SK-N-SH treated with all-trans-retinoic acid at 6 μM for 48 hours (cell line): ENCODE results near the gene DUSP16.

Source experiments
- ARNTL ChIP-seq: fragments of 450-650 bp; formaldehyde crosslinking; IDR thresholded peaks from 2 replicates; pipeline ENCODE4 v1.5.0; 2020; ENCODE audit warnings: low read depth, mild to moderate bottlenecking, moderate library complexity, borderline replicate concordance
- CREB5 ChIP-seq: fragments of 250-450 bp; sonication (Bioruptor Pico); IDR thresholded peaks from 2 replicates; pipeline ENCODE4 v1.5.1; 2020; ENCODE audit warnings: low read depth, mild to moderate bottlenecking, moderate library complexity
- ESRRG ChIP-seq: fragments of 250-450 bp; sonication (Bioruptor Pico); IDR thresholded peaks from 2 replicates; pipeline ENCODE4 v1.6.1; 2021; ENCODE audit warnings: mild to moderate bottlenecking
- PATZ1 ChIP-seq: fragments of 250-450 bp; sonication (Bioruptor Pico); IDR thresholded peaks from 2 replicates; pipeline ENCODE4 v1.8.0; 2020; ENCODE audit warnings: mild to moderate bottlenecking, moderate library complexity, borderline replicate concordance
- POU6F1 ChIP-seq: fragments of 250-450 bp; sonication (Bioruptor Pico); IDR thresholded peaks from 2 replicates; pipeline ENCODE4 v1.8.0; 2021; ENCODE audit warnings: low read depth, mild to moderate bottlenecking, moderate library complexity, borderline replicate concordance
- SNAI2 ChIP-seq: fragments of 250-450 bp; sonication (Bioruptor Pico); IDR thresholded peaks from 2 replicates; pipeline ENCODE4 v1.5.0; 2020; ENCODE audit warnings: mild to moderate bottlenecking, moderate library complexity
- TCF4 ChIP-seq: fragments of 250-450 bp; sonication (Bioruptor Pico); IDR thresholded peaks from 2 replicates; pipeline ENCODE4 v1.8.0; 2021; ENCODE audit warnings: mild to moderate bottlenecking, moderate library complexity, borderline replicate concordance
- ZC3H10 ChIP-seq: fragments of 250-450 bp; sonication (Bioruptor Pico); IDR thresholded peaks from 2 replicates; pipeline ENCODE4 v1.5.1; 2021; ENCODE audit warnings: mild to moderate bottlenecking, moderate library complexity
- ZFP3 ChIP-seq: fragments of 250-450 bp; sonication (Bioruptor Pico); IDR thresholded peaks from 2 replicates; pipeline ENCODE4 v1.5.0; 2020; ENCODE audit warnings: mild to moderate bottlenecking, moderate library complexity
- ZFP30 ChIP-seq: fragments of 450-650 bp; formaldehyde crosslinking; IDR thresholded peaks from 2 replicates; pipeline ENCODE4 v1.5.0; 2022; ENCODE audit warnings: mild to moderate bottlenecking, moderate library complexity
- ZNF70 ChIP-seq: fragments of 450-650 bp; formaldehyde crosslinking; IDR thresholded peaks from 2 replicates; pipeline ENCODE4 v1.5.0; 2020; ENCODE audit warnings: mild to moderate bottlenecking, moderate library complexity

- TF ChIP-seq ZNF70 (CRISPR knock-in tag) (no peak), ZFP3 (CRISPR knock-in tag) (no peak), PATZ1 (no peak), SNAI2 (no peak), POU6F1 (CRISPR knock-in tag) (no peak), ZC3H10 (CRISPR knock-in tag) (no peak), ESRRG (CRISPR knock-in tag) (no peak), ZFP30 (CRISPR knock-in tag) (no peak), TCF4 (CRISPR knock-in tag) (no peak), CREB5 (CRISPR knock-in tag) (no peak), ARNTL (CRISPR knock-in tag) (no peak)
Observed at GRCh38 chr12:12542964-12543363, 19.7 kb downstream of the DUSP16 start.
